Limb (tissue), 2 donors: ENCODE measurements around the gene SIRT6.
"Not testable (repeated sequence)": the region's sequence is repeated elsewhere in the genome, so short reads cannot be mapped to it uniquely, and the experiment has no call there.

Experiments
- DNase-seq, 2 donors: peaks; one replicate each; pipeline ENCODE4 v3.0.0-alpha.2; 2016; ENCODE audit errors: extremely low spot score in 2 of 2

The SIRT6 gene

GRCh38 chr19:4174895-4175668 lies 7.3 kb downstream of the SIRT6 start:
- DNase-seq = no peak

DNA sequence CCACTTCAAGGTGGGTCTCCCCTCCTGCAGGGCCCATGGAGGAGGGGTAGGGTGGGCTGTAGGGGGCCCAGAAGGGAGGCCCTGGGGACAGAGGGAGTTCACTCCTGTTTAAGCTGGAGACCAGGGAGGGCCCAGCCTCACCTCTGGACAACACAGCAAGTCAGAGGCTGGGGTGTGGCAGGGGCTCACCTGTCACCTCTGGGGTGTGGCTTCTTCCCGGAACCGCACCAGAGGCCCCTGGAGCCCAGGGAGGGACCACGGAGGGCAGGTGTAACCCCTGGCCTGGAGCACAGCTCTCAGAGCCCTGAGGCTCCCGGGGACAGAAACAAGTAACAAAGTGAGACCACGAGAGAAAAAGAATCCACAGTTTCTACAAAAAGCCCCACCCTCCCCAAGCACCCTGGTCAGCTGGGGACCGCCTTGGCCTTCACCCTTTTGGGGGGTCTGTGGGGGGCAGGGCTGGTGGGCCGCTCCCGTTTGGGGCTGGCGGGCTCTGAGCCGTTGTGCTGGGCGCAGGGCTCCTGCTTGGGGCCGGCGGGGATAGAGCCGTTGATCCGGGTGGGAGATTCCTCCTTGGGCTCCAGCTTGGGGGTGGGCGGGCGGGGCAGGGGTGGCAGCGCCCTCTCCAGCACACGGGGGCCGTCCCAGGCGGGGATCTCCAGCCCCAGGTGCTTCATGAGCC lies 8.0 kb downstream of the SIRT6 start:
- no peak for DNase-seq

GRCh38 chr19:4173479-4174212 lies 8.7 kb downstream of the SIRT6 start:
- DNase-seq = no peak

- peak; percentile 25 to 85 for DNase-seq
These were observed 9.4 kb downstream of the SIRT6 start for GRCh38 chr19:4172861-4173473.

GRCh38 chr19:4171676-4172075 lies 10.7 kb downstream of the SIRT6 start:
- DNase-seq = no peak

- DNase-seq = no peak
These were observed 18.1 kb downstream of the SIRT6 start for GRCh38 chr19:4164262-4164661.

DNA sequence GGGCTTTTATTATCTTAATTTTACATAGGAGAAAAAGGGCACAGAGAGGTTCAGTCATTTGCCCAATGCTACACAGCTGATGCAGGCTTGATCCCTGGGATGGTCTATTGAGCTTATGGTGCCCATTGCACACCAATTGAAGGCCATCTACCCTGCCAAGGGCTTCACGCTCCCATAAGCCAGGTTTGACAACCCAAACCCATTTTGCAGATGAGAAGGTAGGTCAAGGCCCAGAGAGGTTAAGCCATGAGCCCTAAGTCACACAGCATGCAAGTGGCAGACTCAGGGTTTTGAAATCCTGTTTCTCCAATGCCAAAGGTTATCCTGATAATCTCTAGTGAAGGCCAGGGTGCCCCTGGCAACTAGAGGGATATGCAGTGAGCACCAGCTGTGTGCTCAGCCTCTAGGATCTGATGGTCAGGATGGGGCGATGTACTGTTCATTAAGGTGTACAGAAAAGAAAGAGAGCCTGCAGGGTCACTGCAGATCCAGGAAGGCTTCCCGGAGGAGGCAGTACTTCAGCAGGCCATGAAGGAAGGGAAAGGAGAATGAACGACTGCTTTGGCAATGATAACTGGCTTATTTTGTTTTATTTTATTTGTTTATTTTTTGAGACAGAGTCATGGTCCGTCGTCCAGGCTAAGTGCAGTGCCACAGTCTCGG lies 20.8 kb downstream of the SIRT6 start:
- no peak for DNase-seq

DNA sequence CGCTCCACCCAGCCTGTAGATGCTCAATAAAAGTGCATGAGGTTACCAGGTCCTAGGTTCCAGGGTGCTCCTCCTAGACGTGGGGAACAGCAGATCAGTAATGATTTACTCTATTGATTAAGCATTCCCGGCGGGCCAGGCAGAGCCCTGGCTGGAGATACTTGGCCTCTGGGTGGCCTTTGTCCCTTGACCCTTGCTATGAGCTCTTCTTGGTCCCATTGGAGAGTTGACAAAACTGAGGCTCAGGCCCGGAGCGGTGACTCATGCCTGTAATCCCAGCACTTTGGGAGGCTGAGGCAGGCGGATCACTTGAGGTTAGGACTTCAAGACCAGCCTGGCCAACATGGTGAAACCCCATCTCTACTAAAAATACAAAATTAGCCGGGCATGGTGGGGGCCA lies 24.4 kb downstream of the SIRT6 start:
- not testable (repeated sequence) for DNase-seq

DNA sequence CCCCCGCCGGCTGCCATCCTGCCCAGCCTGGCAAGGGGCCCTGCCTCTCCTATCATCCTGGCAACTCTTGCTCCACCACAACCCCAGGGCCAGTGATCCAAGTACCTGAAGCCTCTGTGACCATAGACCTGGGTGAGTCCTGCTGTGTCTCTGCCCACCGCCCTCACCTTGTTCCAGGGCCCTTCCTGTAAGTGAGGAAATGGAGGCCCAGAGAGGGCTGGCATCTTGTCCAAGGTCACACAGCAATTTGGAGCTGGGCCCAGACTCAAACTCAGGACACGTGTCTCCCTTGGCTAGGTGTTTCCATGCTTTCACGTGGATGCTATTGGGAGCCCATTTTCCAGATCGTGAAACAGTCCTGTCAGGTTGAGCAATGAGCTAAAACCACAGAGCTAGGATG lies 25.2 kb downstream of the SIRT6 start:
- no peak for DNase-seq

DNA sequence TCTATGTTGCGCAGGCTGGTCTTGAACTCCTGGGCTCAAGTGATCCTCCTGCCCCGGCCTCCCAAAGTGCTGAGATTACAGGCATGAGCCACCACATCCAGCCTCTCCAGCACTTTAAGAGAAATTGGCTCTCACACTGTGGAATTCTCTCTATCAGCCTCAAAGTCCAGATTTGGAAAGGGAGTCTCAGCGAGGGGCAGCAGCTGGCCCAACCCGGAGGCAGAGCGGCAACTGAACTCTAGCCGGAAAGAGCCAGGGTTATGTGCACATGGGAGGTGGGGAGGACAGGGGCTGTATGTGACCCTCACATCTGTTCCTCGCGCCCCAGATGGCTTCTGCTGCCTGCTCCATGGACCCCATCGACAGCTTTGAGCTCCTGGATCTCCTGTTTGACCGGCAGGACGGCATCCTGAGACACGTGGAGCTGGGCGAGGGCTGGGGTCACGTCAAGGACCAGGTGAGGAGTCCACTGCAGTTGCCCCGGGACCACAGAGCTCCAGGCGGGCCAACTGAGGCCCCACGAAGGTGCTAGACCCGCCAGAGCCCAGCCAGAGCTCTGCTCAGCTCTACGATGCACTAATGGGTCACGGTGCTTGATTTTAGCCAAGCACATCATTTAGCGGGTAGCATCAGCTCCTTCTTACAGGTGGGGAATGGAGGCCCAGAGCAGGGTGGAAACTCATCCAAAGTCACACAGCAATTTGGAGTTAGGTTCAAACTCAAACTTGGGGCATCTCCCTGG lies 27.6 kb downstream of the SIRT6 start:
- DNase-seq = no peak

- DNase-seq = no peak
These were observed 29.9 kb downstream of the SIRT6 start for GRCh38 chr19:4152241-4152998.

GRCh38 chr19:4151623-4152022 lies 30.7 kb downstream of the SIRT6 start:
- no peak for DNase-seq

DNA sequence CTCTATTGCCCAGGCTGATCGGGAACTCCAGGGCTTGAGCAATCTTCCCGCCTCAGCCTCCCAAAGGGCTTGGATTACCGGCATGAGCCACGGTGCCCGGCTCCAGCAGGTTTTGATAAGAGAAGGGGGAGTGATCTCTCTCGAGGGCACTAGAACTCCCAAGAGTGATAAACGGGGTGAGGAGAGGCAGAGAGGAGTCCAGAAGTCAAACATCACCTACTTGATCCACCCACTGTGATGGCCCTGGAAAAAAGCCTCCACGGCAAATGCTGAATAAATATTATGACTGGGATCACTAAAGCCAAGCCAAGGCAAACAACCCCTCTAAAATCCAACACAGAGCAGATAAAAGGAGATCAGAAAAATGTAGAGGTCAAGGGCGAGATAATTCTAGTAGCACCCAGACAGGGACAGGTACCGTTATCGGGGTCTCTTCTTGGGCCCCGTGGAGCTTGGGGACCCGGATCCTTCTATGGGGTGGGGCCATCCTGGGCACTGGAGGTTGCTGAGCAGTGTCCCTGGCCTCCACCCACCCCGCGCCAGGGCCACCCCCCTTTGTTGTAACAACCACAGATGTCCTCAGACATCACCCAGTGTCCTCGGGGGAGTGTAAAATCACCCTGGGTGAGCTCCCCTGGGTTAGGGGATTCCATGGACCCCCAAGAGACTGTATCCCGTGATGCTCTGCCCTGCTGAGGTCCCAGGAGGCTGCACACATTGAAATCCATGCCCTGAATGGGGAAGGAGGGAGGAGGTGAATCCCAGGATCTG lies 32.7 kb downstream of the SIRT6 start:
- DNase-seq = no peak

DNA sequence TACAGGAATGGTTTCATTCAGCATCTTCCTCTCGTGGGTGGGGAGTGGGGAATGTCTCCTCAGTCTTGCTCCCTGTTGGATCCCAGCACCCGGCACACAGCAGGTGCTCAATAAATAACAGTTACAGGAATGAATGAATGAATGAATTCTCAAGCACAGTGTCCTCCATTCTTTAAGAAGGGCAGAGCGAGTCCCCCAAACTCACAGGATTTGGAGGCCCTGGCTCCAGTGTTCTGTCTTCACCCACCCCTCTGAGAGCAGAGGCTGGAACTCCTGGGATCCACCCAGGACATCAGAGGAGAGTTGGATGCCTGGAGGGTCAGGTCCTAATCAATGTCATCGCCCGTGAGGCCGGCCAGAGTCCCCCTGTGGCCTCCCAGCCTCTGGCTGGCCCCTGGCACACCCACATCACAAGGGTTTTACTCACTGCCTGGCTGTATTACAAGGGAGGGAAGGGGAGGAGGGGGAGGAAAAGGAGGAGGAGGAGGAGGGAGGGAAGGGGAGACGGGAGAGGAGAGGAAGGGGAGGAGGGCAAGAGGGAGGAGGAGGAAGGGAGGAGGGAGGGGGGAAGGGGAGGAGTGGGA lies 37.6 kb downstream of the SIRT6 start:
- no peak for DNase-seq

- not testable (repeated sequence) for DNase-seq
These were observed 39.4 kb downstream of the SIRT6 start for GRCh38 chr19:4142916-4143315.

- peak in 1 of 2 donors; percentile 61 for DNase-seq
These were observed 42.1 kb downstream of the SIRT6 start for GRCh38 chr19:4140237-4140711.

DNA sequence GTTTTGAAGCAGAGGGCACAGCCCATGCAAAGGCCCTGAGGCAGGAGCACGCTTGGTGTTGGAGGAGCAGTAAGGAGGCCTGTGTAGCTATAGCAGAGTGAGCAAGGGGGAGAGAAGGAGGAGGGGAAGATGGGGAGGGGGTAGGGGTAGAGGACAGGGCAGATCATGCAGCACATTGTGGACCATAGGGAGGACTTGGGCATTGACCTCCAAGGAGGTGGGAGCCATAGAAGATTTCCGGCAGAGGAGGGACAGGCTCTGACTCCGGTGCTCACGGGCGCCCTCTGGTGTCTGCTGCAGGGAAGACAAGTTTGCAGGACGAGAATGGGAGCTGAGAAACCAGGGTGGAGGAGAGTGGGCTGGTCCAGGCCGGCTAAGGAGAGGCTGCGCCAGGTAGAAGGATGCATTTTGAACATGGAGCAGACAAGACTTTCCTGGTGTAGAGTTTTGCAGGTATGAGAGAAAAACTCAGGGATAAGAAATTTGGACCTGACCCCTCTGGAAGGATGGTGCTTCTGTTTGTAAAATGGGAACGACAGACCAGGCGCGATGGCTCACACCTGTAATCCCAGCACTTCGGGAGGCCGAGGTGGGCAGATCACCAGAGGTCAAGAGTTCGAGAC lies 42.6 kb downstream of the SIRT6 start:
- DNase-seq = peak in 1 of 2 donors; percentile 74

- no peak for DNase-seq
These were observed 43.9 kb downstream of the SIRT6 start for GRCh38 chr19:4138445-4138844.
